ENCODE data around the gene MED16.
A peak's percentile ranks its signal among the peaks of the same experiment; 100 is the strongest.

Gene MED16

GRCh38 chr19:925087-925525 lies 32.1 kb upstream of the MED16 start:
- DNase-seq (no peak), ATAC-seq (replicated peaks) (peak; percentile 59)
- peaks cover 8 to 11% of the 10 kb centered on the region in 2 donors for H3K4me1 Mint-ChIP-seq (ENCODE audit: low read depth in 2 of 2)
- no peaks in the 10 kb centered on the region for H3K27me3 Mint-ChIP-seq
- no peaks in the 10 kb centered on the region for H3K9me3 Mint-ChIP-seq
- peak overlapping the region; percentile 41 to 63 for H3K27ac Mint-ChIP-seq
- peaks cover 21% of the 10 kb centered on the region for H3K36me3 Mint-ChIP-seq (ENCODE audit: insufficient read depth)
- H3K4me3 Mint-ChIP-seq: peak overlapping the region; percentile 82 to 83

DNA sequence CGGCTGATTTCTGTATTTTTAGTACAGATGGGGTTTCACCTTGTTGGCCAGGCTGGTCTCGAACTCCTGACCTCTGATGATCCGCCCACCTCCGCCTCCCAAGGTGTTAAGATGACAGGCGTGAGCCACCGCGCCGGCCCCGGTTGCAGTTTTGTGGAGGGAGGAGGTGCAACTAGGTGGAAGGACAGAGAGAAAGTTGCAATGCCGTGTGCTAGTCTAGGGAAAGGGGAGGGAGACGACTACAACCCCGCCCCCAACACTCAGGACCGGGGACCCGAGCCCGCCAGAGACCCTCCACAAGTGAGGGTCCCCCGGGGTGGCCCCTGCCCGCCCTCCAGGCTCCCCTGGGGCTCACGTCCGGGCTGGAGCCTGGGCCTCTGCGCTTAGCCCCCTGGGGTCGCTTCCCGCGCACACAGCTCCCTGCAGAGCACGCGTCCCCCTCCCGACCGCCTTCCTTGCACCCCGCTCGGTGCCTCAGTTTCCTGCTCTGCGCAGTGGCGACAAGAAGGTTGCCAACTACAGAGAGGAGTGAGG lies 31.6 kb upstream of the MED16 start:
- Mint-ChIP-seq H3K9me3 (no peaks in the 10 kb centered on the region), H3K4me3 (peak overlapping the region; percentile 82 to 83), H3K4me1 (ENCODE audit: low read depth in 2 of 2) (peaks cover 8 to 11% of the 10 kb centered on the region in 2 donors), H3K36me3 (ENCODE audit: insufficient read depth) (peaks cover 21% of the 10 kb centered on the region), H3K27me3 (no peaks in the 10 kb centered on the region), H3K27ac (peak overlapping the region in 1 of 2 donors; percentile 63)
- ATAC-seq (replicated peaks): no peak
- no peak for DNase-seq

DNA sequence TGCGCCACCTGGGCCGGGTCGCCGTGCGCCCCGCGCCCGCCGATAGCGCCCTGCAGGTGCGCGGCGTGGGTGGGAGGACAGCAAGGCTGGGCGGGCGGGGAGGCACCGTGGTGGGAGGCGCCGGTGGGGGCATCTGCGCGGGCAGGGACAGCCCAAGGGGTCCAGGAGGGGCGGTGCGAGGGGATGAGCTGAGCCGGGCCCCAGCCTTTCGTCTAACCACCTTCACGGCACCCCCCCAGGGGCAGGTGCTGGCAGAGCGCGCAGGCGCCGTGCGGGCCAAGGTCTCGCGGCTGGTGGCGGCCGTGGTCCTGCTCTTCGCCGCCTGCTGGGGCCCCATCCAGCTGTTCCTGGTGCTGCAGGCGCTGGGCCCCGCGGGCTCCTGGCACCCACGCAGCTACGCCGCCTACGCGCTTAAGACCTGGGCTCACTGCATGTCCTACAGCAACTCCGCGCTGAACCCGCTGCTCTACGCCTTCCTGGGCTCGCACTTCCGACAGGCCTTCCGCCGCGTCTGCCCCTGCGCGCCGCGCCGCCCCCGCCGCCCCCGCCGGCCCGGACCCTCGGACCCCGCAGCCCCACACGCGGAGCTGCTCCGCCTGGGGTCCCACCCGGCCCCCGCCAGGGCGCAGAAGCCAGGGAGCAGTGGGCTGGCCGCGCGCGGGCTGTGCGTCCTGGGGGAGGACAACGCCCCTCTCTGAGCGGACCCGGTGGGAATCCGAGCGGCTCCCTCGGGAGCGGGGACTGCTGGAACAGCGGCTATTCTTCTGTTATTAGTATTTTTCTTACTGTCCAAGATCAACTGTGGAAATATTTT lies 27.3 kb upstream of the MED16 start:
- H3K36me3 Mint-ChIP-seq (ENCODE audit: insufficient read depth): peaks cover 21% of the 10 kb centered on the region
- peaks cover 10 to 16% of the 10 kb centered on the region in 2 donors for H3K4me1 Mint-ChIP-seq (ENCODE audit: low read depth in 2 of 2)
- peak overlapping the region; percentile 73 to 78 for H3K27ac Mint-ChIP-seq
- peak overlapping the region; percentile 69 to 81 for H3K4me3 Mint-ChIP-seq
- peaks cover 0 to 9% of the 10 kb centered on the region in 2 donors for H3K27me3 Mint-ChIP-seq
- peak; percentile 57 for ATAC-seq (replicated peaks)
- DNase-seq: peak; percentile 51 to 55 (median 55)
- H3K9me3 Mint-ChIP-seq: no peaks in the 10 kb centered on the region

- H3K36me3 Mint-ChIP-seq (ENCODE audit: insufficient read depth): peaks cover 21% of the 10 kb centered on the region
- no peaks in the 10 kb centered on the region for H3K9me3 Mint-ChIP-seq
- H3K27me3 Mint-ChIP-seq: peaks cover 6 to 9% of the 10 kb centered on the region in 2 donors
- peak; percentile 31 for ATAC-seq (replicated peaks)
- no peak for DNase-seq
- H3K4me1 Mint-ChIP-seq (ENCODE audit: low read depth in 2 of 2): peaks cover 10 to 16% of the 10 kb centered on the region in 2 donors
- no peak overlapping the region for H3K27ac Mint-ChIP-seq
- H3K4me3 Mint-ChIP-seq: peak overlapping the region; percentile 69 to 81
Measured at GRCh38 chr19:919199-920050, 26.4 kb upstream of the MED16 start.

- ATAC-seq (replicated peaks) (no peak), DNase-seq (no peak)
- peaks cover 21% of the 10 kb centered on the region for H3K36me3 Mint-ChIP-seq (ENCODE audit: insufficient read depth)
- peak overlapping the region; percentile 64 to 69 for H3K4me3 Mint-ChIP-seq
- no peaks in the 10 kb centered on the region for H3K9me3 Mint-ChIP-seq
- peaks cover 10 to 16% of the 10 kb centered on the region in 2 donors for H3K4me1 Mint-ChIP-seq (ENCODE audit: low read depth in 2 of 2)
- peaks cover 6 to 9% of the 10 kb centered on the region in 2 donors for H3K27me3 Mint-ChIP-seq
- H3K27ac Mint-ChIP-seq: peak overlapping the region in 1 of 2 donors; percentile 79
Measured at GRCh38 chr19:918481-919198, 25.7 kb upstream of the MED16 start.

DNA sequence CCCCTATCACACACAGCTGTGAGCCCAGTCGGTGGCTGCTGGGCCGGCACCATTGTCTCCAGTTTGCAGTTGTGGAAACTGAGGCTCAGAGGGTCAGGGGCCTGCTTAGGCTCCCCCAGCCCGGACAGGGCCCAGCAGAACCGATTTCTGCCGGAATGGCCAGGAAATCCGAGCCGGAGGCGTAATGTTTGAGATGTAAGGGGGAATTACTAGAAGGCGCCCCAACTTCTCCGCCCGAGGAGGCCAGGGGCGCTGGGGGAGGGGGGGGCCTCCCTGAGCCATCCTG lies 25.1 kb upstream of the MED16 start:
- peaks cover 6 to 9% of the 10 kb centered on the region in 2 donors for H3K27me3 Mint-ChIP-seq

DNA sequence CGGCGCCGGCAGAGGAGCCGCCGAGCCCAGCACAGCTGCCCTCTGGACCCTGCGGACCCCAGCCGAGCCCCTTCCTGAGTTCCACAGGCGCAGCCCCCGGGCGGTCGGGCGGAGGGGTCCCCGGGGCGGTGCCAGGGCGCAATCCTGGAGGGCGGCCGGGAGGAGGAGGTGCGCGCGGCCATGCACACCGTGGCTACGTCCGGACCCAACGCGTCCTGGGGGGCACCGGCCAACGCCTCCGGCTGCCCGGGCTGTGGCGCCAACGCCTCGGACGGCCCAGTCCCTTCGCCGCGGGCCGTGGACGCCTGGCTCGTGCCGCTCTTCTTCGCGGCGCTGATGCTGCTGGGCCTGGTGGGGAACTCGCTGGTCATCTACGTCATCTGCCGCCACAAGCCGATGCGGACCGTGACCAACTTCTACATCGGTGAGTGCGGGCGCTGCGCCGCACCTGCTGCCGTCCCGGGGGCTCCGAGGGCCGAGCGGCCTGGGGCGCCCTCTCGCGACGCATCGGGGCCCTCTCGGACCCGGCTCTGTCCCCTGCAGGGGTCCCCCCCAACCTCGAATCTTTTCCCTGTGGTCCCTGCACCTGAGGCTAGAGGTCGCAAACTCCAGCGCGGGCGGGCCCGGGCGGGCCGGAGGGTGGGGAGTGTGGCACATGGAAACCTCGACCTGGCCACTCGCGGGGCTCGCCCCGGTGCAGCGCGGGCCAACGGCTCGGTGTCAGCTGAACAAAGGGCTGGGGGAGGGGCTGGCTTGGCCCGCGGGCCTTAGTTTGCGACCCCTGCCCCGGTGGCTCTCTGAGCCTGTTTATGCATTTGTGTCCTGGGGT lies 24.6 kb upstream of the MED16 start, which contains the start of gene KISS1R:
KISS1R (plus strand) TSS at position 11 of the 829 bp plus-strand sequence; CDS start at position 181, 170 bp downstream.
- H3K36me3 Mint-ChIP-seq (ENCODE audit: insufficient read depth): peaks cover 22% of the 10 kb centered on the region
- peaks cover 10 to 16% of the 10 kb centered on the region in 2 donors for H3K4me1 Mint-ChIP-seq (ENCODE audit: low read depth in 2 of 2)
- peak within 1 kb of the TSS; percentile 64 to 69 for H3K4me3 Mint-ChIP-seq
- no peaks in the 10 kb centered on the region for H3K9me3 Mint-ChIP-seq
- ATAC-seq (replicated peaks) (peak; percentile 7), DNase-seq (no peak)
- H3K27ac Mint-ChIP-seq: peak within 1 kb of the TSS in 1 of 2 donors; percentile 79
- peaks cover 6 to 9% of the 10 kb centered on the region in 2 donors for H3K27me3 Mint-ChIP-seq

More for the DNA sequence above, 25.1 kb upstream of the MED16 start:
- Mint-ChIP-seq H3K4me1 (ENCODE audit: low read depth in 2 of 2) (peaks cover 10 to 16% of the 10 kb centered on the region in 2 donors), H3K27ac (peak overlapping the region in 1 of 2 donors; percentile 79), H3K36me3 (ENCODE audit: insufficient read depth) (peaks cover 23% of the 10 kb centered on the region), H3K9me3 (no peaks in the 10 kb centered on the region), H3K4me3 (peak overlapping the region; percentile 64 to 69)
- DNase-seq (no peak), ATAC-seq (replicated peaks) (no peak)

DNA sequence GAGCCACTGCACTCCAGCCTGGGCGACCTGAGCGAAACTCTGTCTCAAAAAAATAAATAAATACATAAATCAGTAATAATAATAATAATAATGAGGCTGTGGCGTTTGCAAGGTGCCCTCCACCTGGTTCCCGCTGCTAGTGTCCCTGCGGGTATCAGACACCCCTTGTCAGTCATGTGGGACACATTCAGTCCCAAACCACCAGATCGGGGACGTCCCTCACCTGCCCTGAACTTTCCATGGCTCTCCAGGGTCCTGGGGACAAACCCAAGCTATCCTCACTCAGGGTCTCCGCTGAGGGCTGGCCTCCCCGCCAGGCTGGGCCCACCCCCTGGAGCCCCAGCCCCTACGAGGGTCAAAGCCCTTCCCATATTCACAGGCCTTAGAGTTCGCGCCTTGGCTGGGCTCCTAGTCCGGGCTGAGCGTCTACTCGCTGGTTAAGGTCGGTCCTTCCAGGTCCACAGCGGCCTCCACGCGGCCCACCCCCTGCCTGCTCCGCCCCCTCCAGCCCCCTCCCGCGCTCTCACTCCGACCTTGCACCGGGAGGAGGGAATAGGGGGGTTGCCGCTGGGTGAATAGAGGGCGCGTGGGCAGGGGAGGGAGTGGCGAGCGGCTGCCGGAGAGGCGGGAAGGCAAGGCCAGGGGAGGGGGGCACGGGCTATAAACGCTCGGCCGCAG lies 23.8 kb upstream of the MED16 start:
- H3K9me3 Mint-ChIP-seq: no peaks in the 10 kb centered on the region
- H3K36me3 Mint-ChIP-seq (ENCODE audit: insufficient read depth): peaks cover 23% of the 10 kb centered on the region
- DNase-seq (no peak), ATAC-seq (replicated peaks) (no peak)
- H3K27ac Mint-ChIP-seq: no peak overlapping the region
- H3K27me3 Mint-ChIP-seq: peaks cover 6 to 9% of the 10 kb centered on the region in 2 donors
- peaks cover 8 to 13% of the 10 kb centered on the region in 2 donors for H3K4me1 Mint-ChIP-seq (ENCODE audit: low read depth in 2 of 2)
- peak overlapping the region in 1 of 2 donors; percentile 17 for H3K4me3 Mint-ChIP-seq

GRCh38 chr19:913080-913748 lies 20.2 kb upstream of the MED16 start, which contains the start of gene R3HDM4:
TSS of gene R3HDM4 (minus strand) at chr19:913219. CDS start at chr19:913157, 62 bp downstream.
- Mint-ChIP-seq H3K36me3 (ENCODE audit: insufficient read depth) (peaks cover 37% of the 10 kb centered on the region), H3K4me3 (peak within 1 kb of the TSS; percentile 83 to 84), H3K27me3 (peaks cover 6% of the 10 kb centered on the region in 2 donors), H3K9me3 (no peaks in the 10 kb centered on the region), H3K27ac (peak within 1 kb of the TSS; percentile 77 to 83), H3K4me1 (ENCODE audit: low read depth in 2 of 2) (peaks cover 21 to 22% of the 10 kb centered on the region in 2 donors)
- DNase-seq (peak; percentile 76 to 84 (median 80)), ATAC-seq (replicated peaks) (peak; percentile 66)

- Mint-ChIP-seq H3K27me3 (peaks cover 0 to 6% of the 10 kb centered on the region in 2 donors), H3K36me3 (ENCODE audit: insufficient read depth) (peaks cover 40% of the 10 kb centered on the region), H3K4me1 (ENCODE audit: low read depth in 2 of 2) (peaks cover 19 to 22% of the 10 kb centered on the region in 2 donors), H3K27ac (peak overlapping the region; percentile 29 to 83), H3K4me3 (peak overlapping the region; percentile 83 to 84), H3K9me3 (no peaks in the 10 kb centered on the region)
- ATAC-seq (replicated peaks) (no peak), DNase-seq (no peak)
Measured at GRCh38 chr19:912181-913079, 19.4 kb upstream of the MED16 start.
